CD14-positive monocyte (primary cell): Measurements from ENCODE around the gene TECRL. TPM values are rescaled to one million over a fixed set of nuclear protein-coding genes. Genes with fewer than 3 reads are reported as not detected.

ENCODE experiments used
- DNase-seq, 3 donors: peaks; one replicate each; pipeline ENCODE4 v3.0.0-alpha.2; 2011 to 2022
- H2AFZ ChIP-seq: 2 replicates; pipeline ENCODE4 v1.6.0; 2012; ENCODE audit warnings: mild to moderate bottlenecking, low read depth, low read length, inconsistent platforms; ENCODE audit not compliant: insufficient read depth, poor library complexity, severe bottlenecking
- H3K27ac ChIP-seq, 2 donors: 1 replicate in 1 of 2; 2 replicates in 1 of 2; pipeline ENCODE4 v1.5.1; 2012 to 2013; ENCODE audit warnings: low read length in 2 of 2, control low read depth in 1 of 2, inconsistent platforms in 1 of 2, low read depth in 1 of 2, mild to moderate bottlenecking in 1 of 2
- H3K27me3 ChIP-seq, 2 donors: one replicate each; pipeline versions ENCODE4 v1.6.0 to v1.6.1; 2011 to 2013; ENCODE audit warnings: low read length in 2 of 2; ENCODE audit not compliant: control insufficient read depth in 2 of 2, insufficient read depth in 2 of 2
- H3K36me3 ChIP-seq, 2 donors: replicated peaks in 1 of 2; 1 replicate in 1 of 2; 2 replicates in 1 of 2; pipeline versions ENCODE4 v1.5.1 to v1.6.1; 2012 to 2013; ENCODE audit warnings: low read length in 2 of 2, control low read depth in 1 of 2, inconsistent platforms in 1 of 2, mild to moderate bottlenecking in 1 of 2; ENCODE audit not compliant: insufficient read depth in 2 of 2, control insufficient read depth in 1 of 2
- H3K4me1 ChIP-seq, 2 donors: 1 replicate in 1 of 2; 2 replicates in 1 of 2; pipeline versions ENCODE4 v1.5.1 to v1.6.1; 2012 to 2013; ENCODE audit warnings: low read length in 2 of 2, control low read depth in 1 of 2, inconsistent platforms in 1 of 2, mild to moderate bottlenecking in 1 of 2, moderate library complexity in 1 of 2; ENCODE audit not compliant: insufficient read depth in 2 of 2, control insufficient read depth in 1 of 2
- H3K4me2 ChIP-seq: replicated peaks from 2 replicates; pipeline ENCODE3; 2012; ENCODE audit warnings: low read length, moderate library complexity, mild to moderate bottlenecking; ENCODE audit not compliant: poor library complexity, severe bottlenecking; ENCODE audit errors: extremely low read depth
- H3K4me3 ChIP-seq, 3 experiments: fragments of 200-600 bp in 1 of 3; sonication (generic) in 1 of 3; replicated peaks in 1 of 3; 1 replicate in 2 of 3; 2 replicates in 1 of 3; pipeline ENCODE4 v1.5.1; 2011 to 2013; ENCODE audit warnings: low read length in 3 of 3, mild to moderate bottlenecking in 3 of 3, control low read depth in 2 of 3, low read depth in 2 of 3, inconsistent platforms in 1 of 3, moderate library complexity in 1 of 3
- H3K79me2 ChIP-seq: 2 replicates; pipeline ENCODE4 v1.6.0; 2012; ENCODE audit warnings: mild to moderate bottlenecking, control low read depth, inconsistent platforms, low read length, moderate library complexity; ENCODE audit not compliant: insufficient read depth
- H3K9ac ChIP-seq: 2 replicates; pipeline ENCODE4 v1.6.0; 2017; ENCODE audit warnings: low read length, mild to moderate bottlenecking; ENCODE audit not compliant: insufficient read depth, poor library complexity, severe bottlenecking
- H3K9me3 ChIP-seq, 2 donors: replicated peaks in 1 of 2; 1 replicate in 1 of 2; 2 replicates in 1 of 2; pipeline versions ENCODE4 v1.5.1 to v1.6.1; 2012 to 2013; ENCODE audit warnings: low read length in 2 of 2, control low read depth in 1 of 2; ENCODE audit not compliant: control insufficient read depth in 1 of 2, insufficient read depth in 1 of 2
- H4K20me1 ChIP-seq: 2 replicates; pipeline ENCODE4 v1.6.0; 2012; ENCODE audit warnings: mild to moderate bottlenecking, low read length, control low read depth, moderate library complexity; ENCODE audit not compliant: insufficient read depth
- H3K27ac Mint-ChIP-seq, 7 donors: one replicate each; pipeline ENCODE4 v1.8.0; 2020; ENCODE audit warnings: mild to moderate bottlenecking in 7 of 7, mixed read lengths in 7 of 7, moderate library complexity in 6 of 7, inconsistent platforms in 2 of 7
- H3K27me3 Mint-ChIP-seq, 3 donors: one replicate each; pipeline ENCODE4 v1.8.0; 2021 to 2022; ENCODE audit warnings: low read depth in 3 of 3, mild to moderate bottlenecking in 3 of 3, mixed read lengths in 3 of 3, moderate library complexity in 3 of 3, inconsistent platforms in 1 of 3
- H3K36me3 Mint-ChIP-seq, 2 donors: one replicate each; pipeline ENCODE4 v1.8.0; 2020; ENCODE audit warnings: mixed read lengths in 2 of 2, inconsistent platforms in 1 of 2, mild to moderate bottlenecking in 1 of 2
- H3K4me1 Mint-ChIP-seq: one replicate; pipeline ENCODE4 v1.8.0; 2020; ENCODE audit warnings: mild to moderate bottlenecking, mixed read lengths
- H3K4me3 Mint-ChIP-seq, 2 donors: one replicate each; pipeline ENCODE4 v1.8.0; 2020; ENCODE audit warnings: mild to moderate bottlenecking in 2 of 2, mixed read lengths in 2 of 2, moderate library complexity in 1 of 2
- H3K9me3 Mint-ChIP-seq, 7 donors: one replicate each; pipeline ENCODE4 v1.8.0; 2020 to 2022; ENCODE audit warnings: mixed read lengths in 7 of 7, mild to moderate bottlenecking in 6 of 7, moderate library complexity in 6 of 7, inconsistent platforms in 2 of 7
- CTCF ChIP-seq: fragments of 200-600 bp; IDR thresholded peaks from one replicate; pipeline ENCODE4 v1.8.0; 2022; ENCODE audit warnings: antibody characterized with exemption, mild to moderate bottlenecking
- WGBS: methylation state at CpG from one replicate; pipeline ENCODE4 v1.1.5; 2013; ENCODE audit warnings: missing lambda C conversion rate; ENCODE audit not compliant: insufficient coverage; 5-methylcytosine and 5-hydroxymethylcytosine counted together
- intact Hi-C, 2 donors: fragments of 100-400 bp; cut with micrococcal nuclease; formaldehyde crosslinking; loops; one replicate each; pipeline versions ENCODE4 v1.15.0 to v1.15.1; 2023
- polyA plus RNA-seq, 3 donors: library from polyadenylated mRNA; depleted of rRNA in 1 of 3; unstranded in 2 of 3; stranded (reverse) in 1 of 3; fragments of 300-500 nt in 2 of 3; fragments of >200 nt in 1 of 3; fragmentation: Illumina TruSeq in 2 of 3; gene quantifications; 1 replicate in 2 of 3; 2 replicates in 1 of 3; pipeline ENCODE4 v1.2.3, GENCODE V29; 2012 to 2021

Gene TECRL
- polyA plus RNA-seq, 3 donors, result not detected

GRCh38 chr4:64385220-64385619, 24.0 kb downstream of the TECRL start:
- Histone ChIP-seq H2AFZ (no peak overlapping the region), H3K4me1 (no peaks in the 10 kb centered on the region), H3K27me3 (no peaks in the 10 kb centered on the region), H3K4me3 (no peak overlapping the region), H3K36me3 (no peaks in the 10 kb centered on the region), H3K4me2 (no peak overlapping the region), H3K27ac (no peak overlapping the region), H3K9ac (no peak overlapping the region), H3K79me2 (no peaks in the 10 kb centered on the region), H3K9me3 (peaks cover 0 to 11% of the 10 kb centered on the region in 2 donors), H4K20me1 (no peaks in the 10 kb centered on the region)
- H3K36me3 Mint-ChIP-seq, result no peaks in the 10 kb centered on the region
- WGBS, result 100% methylated on average over 1 of the region's 1 CpG
- H3K27ac Mint-ChIP-seq, result no peak overlapping the region
- H3K4me1 Mint-ChIP-seq, result no peaks in the 10 kb centered on the region
- peaks cover 0 to 7% (median 0%) of the 10 kb centered on the region in 7 donors for H3K9me3 Mint-ChIP-seq
- no peak for TF ChIP-seq CTCF
- intact Hi-C loops, result no loop called here
- DNase-seq, result no peak
- no peaks in the 10 kb centered on the region for H3K27me3 Mint-ChIP-seq
- no peak overlapping the region for H3K4me3 Mint-ChIP-seq

- H3K36me3 Mint-ChIP-seq, result no peaks in the 10 kb centered on the region
- no peaks in the 10 kb centered on the region for H3K79me2 ChIP-seq
- no peak for DNase-seq
- H3K4me3 ChIP-seq, result no peak overlapping the region
- H3K9me3 Mint-ChIP-seq, result peaks cover 0 to 7% (median 0%) of the 10 kb centered on the region in 7 donors
- H2AFZ ChIP-seq, result no peak overlapping the region
- no peak overlapping the region for H3K4me3 Mint-ChIP-seq
- H3K9ac ChIP-seq, result no peak overlapping the region
- peaks cover 0 to 11% of the 10 kb centered on the region in 2 donors for H3K9me3 ChIP-seq
- no peak overlapping the region for H3K27ac ChIP-seq
- H4K20me1 ChIP-seq, result no peaks in the 10 kb centered on the region
- H3K4me1 Mint-ChIP-seq, result no peaks in the 10 kb centered on the region
- no peak overlapping the region for H3K4me2 ChIP-seq
- H3K4me1 ChIP-seq, result no peaks in the 10 kb centered on the region
- H3K27me3 ChIP-seq, result no peaks in the 10 kb centered on the region
- H3K36me3 ChIP-seq, result no peaks in the 10 kb centered on the region
- no peak for TF ChIP-seq CTCF
- H3K27ac Mint-ChIP-seq, result no peak overlapping the region
- intact Hi-C loops, result no loop called here
- WGBS, result no CpG with 5 or more reads among the region's 1 CpG
- H3K27me3 Mint-ChIP-seq, result no peaks in the 10 kb centered on the region
Observed at GRCh38 chr4:64384237-64385203, 24.7 kb downstream of the TECRL start.
